ENCODE data around the gene HBS1L.

GRCh38 chr6:134959603-134960002 is 95.0 kb downstream of the HBS1L start:
- no peak for TF ChIP-seq CTCF (conservative IDR thresholded peaks at IDR 0.05; ENCODE audit: low read depth, low read length)
- no peak for TF ChIP-seq RCOR1 (IDR thresholded peaks at IDR 0.05; ENCODE audit: insufficient replicate concordance, low read length)
- TF ChIP-seq POLR2A (IDR thresholded peaks at IDR 0.05; ENCODE audit: low read depth, low read length), result no peak

Data from IMR-90 (cell line).